Hematopoietic multipotent progenitor cell (in vitro differentiated cells): ENCODE measurements around the gene BMPR1A. TPM values are rescaled to one million over a fixed set of nuclear protein-coding genes. Genes with fewer than 3 reads are reported as not detected.
"Not testable (repeated sequence)": the region's sequence is repeated elsewhere in the genome, so short reads cannot be mapped to it uniquely, and the experiment has no call there.

Experiments
- DNase-seq, 3 donors: peaks; one replicate each; pipeline ENCODE4 v3.0.0-alpha.2; 2011 to 2015; ENCODE audit warnings: low read depth in 2 of 3, low spot score in 2 of 3
- total RNA-seq: library from RNA; depleted of rRNA; stranded (reverse); fragments of >200 nt; gene quantifications from one replicate; pipeline ENCODE4 v1.2.3, GENCODE V29; 2012

Gene BMPR1A
- total RNA-seq, 1 donor: under 0.01 TPM

DNA sequence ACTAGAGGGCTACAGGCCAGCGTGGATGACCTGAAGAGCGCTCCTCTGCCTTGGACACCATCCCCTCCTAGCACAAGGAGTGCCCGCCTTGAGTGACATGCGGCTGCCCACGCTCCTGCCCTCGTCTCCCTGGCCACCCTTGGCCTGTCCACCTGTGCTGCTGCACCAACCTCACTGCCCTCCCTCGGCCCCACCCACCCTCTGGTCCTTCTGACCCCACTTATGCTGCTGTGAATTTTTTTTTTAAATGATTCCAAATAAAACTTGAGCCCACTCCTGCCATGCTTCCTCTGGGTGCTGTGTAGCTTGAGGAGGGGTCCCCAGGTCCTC is 206.5 kb downstream of the BMPR1A start:
- DNase-seq: no peak

DNA sequence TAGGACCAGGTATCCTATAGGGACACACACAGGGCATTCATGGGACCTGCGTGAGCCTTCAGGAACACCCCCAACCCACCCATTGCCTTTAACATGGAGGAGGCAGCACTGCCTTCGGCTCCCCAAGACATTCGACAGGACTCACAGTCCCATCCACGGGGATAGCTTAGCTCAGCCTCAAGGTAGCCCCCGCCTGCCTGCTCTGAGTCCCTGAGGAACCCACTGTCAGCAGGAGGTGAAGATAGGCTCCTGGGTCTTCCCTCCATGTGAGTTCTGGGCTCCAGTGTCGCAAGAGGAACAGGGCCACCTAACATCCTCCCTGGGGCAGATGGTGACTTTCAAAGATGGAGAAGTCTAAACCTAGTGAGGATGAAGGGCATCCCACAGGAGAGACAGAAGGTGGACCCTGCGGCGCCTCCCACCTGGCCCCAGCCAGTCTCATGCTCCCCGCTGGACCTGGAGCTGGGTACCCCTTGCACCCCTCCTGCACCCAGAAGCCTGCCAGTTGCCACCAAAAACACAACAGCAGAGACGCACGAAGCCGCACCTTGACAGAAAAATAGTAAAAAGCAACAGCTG is 207.0 kb downstream of the BMPR1A start:
- DNase-seq: no peak

DNA sequence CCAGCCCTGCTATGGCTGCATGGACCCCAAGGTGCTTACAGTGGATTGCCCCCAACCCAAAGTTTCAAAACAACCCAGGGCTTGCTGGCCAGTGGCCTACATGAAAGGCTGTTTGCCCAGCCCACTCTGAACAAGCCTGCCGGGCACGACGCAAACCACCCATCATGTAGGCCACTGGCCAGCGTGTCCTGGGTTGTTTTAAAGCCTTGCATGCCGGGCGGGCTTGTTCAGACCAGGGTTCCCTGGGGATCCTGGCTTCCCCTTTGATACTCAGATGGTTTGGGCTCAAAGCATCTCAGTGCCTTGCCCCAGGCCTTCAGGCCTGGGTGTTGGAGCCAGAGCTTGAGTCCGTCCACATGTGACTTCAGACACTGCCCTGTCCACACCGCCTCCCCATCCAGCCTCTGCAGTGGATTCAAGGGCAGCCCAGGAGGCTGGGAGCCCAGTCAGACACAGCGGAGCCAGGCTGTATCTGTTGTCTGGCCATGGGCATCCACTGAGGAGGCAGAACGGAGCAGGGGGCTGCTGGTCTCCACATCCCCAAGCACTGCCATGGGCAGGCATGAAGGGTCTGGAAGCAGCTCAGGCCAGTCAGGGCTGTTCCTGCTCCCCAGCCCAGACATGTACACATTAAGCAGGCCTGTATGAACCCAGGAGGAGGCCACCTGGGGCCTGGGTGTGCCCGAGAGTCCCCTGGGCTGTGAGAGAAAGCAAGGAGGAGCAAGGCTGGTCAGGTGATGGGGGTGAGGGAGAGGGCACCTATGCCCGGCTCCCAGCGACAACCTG is 207.8 kb downstream of the BMPR1A start:
- DNase-seq: no peak

DNA sequence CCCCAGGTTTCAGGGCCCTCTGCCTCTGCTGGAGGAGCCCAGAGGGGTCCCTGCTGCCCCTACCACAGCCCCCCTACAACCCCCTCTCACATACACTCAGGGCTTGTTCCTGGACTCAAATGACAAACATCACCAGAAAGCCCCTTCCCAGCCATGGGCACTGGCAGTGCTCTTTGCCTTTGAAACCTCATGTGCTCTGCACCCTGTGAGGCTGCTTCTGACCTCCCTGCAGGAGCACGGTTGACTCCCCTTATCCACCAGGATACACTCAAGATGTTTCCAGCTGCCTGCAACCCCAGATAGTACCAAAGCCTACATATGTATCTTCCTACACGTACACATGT is 208.4 kb downstream of the BMPR1A start:
- DNase-seq: no peak

DNA sequence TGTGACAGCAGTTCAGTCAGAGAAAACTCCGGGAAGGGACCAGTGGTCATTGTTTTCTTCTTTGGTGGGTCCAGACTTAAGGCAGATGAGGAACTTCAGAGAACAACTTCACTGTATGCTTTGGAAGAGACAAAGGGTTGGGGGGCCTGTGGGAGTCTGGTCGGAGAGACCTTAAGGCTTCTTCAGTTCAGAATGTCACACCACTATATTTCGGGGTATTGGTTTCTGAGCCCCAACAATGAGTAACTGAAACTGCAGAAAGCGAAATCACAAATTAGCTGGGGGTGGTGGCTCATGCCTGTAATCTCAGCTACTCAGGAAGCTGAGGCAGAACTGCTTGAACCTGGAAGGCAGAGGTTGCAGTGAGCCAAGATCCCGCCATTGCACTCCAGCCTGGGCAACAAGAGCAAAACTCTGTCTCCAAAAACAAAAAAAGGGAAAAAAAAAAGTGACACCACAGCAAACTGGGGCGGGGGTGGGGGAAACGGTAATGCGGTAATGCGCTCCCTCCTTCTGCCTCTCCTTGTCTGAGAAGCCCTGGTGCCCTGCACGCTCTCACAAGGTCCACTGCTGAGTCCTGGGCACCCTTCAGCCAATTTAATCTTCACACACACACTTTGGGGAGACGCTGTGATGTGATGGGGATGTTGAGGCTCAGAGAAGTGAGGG is 209.7 kb downstream of the BMPR1A start:
- DNase-seq: peak in 1 of 3 donors; percentile 23

DNA sequence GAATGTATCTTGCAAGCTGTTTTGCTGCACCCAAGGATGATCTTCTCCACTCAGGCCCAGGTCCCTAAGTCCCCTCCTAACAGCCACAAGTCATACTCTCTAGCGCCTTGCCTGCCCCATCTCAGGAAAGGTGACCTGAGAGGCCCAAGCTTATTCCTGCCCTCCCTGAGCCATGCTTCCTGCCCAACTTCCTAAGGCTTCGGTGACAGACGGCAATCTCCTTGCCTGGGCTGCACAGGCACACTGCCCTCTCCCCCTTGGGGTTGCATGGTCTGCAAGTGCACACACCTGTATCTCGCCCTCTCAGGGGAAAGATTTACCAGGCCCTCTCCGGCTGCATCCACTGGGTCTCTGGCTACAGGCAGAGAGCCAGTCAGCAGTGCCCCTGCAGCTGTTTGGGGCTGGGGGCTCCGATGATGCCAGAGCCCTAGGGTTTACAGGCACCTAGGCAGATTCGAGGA is 211.1 kb downstream of the BMPR1A start:
- no peak for DNase-seq

DNA sequence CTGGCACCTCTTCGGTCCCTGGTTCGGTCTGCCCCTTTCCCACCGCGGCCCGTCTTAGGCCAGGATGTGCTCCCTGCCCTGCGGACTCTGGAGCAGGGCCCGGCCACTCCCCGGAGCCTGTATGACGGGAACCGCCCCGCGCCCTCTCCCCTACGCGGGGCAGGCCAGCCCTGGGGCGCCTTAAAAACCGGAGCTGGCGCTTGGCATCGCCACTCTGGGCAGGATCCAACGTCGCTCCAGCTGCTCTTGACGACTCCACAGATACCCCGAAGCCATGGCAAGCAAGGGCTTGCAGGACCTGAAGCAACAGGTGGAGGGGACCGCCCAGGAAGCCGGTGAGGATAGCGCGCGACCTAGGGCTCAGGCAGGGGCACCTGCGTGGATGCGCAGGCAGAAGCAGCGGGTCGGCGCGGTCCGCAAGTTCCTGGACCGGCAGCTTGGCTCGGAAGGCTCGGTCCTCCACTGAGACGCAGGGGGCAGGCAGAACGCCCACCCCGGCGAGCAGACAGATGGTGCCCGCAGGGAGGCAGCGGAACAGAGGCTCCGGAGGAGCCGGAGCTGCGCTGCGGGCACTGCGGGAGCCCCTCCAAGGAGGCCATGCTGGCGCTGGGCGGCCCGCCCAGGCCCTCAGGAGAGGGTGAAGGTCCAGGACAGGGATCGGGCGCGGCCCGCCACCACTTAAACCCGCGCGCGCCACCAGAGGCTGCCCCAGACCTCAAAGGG is 212.0 kb downstream of the BMPR1A start, which contains the start of gene ADIRF:
TSS of gene ADIRF (plus strand) at position 212 of the 723 bp plus-strand sequence. CDS start at position 275, 63 bp downstream.
- DNase-seq: no peak

DNA sequence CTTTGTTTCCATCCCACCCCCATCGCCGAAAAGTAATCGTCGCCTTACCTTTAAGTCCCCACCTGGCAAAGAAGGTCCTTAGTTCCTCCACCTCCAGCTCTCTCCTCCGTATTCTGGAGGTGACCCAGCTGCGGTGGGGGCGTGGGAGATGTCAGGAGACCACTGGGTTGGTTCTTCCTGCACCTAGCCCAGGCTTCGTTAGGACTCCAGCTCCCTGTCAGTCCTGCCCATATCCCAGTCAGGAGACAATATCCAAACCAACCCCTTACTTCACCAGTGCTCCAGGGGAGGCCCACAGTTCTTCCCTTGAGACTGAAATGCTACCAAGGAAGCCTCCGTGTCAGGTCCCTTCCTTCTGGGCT is 212.6 kb downstream of the BMPR1A start:
- DNase-seq: no peak

DNA sequence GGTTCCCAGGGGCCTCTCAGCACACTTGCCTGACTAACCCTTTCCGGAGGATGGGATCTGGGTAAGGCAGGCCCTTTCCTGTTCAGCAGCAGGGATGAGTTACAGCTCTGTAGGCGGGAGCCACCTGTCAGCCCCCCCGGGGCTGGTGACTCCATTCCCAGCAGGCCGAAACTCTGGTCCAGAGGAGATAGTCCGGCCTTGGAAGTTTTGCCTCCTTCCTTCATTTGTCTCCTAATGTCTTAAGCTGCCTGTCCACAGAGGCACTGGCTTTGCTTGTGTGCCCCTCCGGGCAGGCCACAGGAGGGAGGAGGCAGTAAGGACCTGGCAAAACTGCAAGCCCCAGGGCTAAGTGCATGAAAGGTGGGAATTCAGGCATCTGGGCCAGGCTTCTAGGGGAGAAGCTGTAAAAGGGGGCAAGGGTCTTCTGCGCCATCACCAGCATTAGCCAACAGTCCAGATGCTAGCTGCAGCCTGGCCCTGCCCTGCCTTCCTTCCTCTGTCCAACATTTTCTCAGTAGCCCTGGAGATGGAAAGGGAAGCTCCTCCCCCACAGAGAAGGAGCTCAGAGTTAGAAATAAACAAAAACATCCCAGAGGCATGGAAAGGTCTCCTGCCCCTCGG is 213.1 kb downstream of the BMPR1A start:
- DNase-seq: no peak

DNA sequence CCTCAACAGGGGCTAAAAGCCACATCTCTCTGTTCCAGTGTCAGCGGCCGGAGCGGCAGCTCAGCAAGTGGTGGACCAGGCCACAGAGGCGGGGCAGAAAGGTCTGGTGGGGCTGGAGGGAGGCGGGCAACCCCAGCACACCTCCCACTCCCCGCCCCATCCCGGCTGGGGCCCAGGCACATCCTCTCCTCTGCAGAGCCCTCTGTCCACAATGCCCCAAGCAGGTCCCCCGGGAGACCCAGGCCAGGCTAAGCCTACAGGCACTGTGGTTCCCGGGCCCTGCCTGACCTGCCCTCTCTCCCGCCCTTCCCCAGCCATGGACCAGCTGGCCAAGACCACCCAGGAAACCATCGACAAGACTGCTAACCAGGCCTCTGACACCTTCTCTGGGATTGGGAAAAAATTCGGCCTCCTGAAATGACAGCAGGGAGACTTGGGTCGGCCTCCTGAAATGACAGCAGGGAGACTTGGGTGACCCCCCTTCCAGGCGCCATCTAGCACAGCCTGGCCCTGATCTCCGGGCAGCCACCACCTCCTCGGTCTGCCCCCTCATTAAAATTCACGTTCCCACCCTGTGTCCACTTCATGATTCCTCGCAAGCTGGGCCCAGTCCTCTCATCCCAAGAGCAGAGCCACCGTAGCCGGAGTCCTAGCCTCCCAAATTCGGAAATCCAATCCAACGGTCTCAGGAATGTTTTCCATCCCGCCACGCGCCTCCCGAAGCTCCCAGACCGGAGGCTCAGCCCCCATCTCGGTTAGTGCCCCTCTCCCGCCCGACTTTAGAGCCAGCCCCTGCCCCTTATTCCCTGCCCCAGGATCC is 214.0 kb downstream of the BMPR1A start:
- DNase-seq: no peak

DNA sequence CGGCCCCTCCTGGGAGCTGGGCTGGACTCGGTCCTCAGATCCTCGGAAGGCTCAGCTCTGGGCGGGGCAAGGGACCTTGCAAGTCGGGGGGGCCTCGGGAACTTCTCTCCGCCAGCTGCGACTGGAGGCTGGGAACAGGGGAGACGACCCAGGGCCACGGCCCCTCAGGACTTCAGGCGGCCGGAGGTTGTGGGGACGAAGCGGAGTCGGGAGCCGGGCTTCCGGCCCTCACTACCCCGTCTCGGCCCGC is 214.5 kb downstream of the BMPR1A start:
- DNase-seq: no peak

DNA sequence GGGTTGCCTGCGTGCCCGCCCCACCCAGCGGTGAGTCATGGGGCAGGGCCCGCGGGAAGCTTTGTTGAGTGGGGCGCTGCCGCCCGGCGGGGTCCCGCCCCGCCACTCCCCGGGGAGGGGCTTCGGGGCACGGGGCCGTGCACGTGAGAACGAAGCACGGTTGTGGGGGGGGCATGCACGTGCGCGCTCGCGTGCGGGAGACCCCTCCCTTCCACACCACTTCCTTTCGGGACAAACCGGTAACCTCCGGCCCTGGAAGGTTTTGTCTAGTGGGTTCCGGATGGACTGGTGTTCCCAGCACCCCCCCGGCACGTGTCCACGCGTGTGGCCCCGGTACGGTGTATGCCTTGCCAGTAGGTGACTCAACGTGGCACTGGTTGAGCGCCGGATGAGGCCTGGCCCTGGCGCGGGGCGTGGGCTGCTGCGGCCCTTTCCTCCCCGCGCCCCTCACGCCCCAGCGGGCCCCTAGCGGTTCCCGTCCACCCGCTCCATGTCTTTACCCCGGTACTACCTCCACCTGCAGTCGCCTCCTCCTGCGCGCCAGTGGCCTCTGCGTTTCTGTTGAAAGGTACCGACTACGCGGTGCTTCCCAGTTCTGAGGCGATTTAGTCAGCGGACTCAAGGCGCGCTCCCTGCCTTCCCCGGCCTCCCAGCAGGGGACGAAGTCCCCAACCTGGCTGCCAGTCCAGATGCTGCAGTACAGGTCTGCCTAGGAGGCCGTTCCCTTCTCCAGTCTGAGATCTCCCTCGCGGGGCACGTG is 215.0 kb downstream of the BMPR1A start:
- DNase-seq: peak; percentile 87 to 92 (median 88)

DNA sequence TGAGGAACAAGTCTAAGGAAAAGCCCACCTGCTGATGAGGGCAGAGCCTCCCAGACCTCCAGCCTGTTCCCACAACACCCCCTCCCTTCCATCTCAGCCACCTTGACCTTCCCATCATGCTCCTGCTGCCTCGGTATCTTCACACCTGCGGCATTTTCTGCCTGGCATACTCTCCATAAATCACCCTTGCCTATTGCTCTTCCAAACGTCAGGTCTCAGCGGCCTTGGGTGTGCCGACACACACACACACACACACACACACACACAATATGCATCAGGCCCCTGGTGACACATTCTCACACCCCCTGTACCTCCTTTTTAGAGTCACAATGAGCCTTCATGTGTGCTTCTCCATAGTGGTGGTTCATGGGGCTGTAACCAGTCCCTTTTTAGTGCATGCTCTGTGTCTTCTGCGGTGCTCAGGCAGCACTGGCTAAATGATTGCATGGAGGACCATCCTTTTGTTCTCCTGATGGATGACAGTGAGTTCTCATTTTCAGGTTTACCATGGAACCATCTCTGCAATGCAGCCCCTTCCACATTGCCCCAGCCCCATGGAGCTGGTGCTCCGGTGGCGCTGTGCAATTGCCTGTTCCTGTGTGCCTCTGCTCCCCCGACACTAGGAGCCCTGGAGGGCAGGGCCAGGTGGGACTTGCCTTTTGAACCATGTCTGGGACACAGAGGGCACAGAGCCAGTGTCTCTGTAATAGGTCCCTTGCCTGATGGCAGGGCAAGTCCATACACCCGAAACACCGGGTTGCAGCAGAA is 216.4 kb downstream of the BMPR1A start:
- DNase-seq: no peak

DNA sequence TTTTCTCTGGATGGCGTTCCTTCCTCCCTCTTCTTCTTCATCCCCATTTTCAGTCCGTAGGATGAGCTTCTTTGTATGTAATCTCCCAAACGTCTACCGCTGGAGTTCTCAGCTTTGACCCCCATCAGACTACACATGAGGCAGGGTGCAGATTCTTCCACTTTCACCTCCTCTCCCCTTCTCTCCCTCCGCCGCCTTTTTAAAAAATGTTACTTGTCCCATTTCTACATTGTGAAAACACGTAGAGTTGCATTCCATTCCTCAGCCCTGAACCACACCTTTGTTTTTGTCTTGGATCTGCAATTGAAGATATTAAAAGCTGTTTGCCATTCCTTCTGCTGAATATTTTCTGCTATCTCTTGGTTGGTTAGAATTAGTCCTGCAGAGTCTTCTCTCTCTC is 218.1 kb downstream of the BMPR1A start:
- DNase-seq: no peak

DNA sequence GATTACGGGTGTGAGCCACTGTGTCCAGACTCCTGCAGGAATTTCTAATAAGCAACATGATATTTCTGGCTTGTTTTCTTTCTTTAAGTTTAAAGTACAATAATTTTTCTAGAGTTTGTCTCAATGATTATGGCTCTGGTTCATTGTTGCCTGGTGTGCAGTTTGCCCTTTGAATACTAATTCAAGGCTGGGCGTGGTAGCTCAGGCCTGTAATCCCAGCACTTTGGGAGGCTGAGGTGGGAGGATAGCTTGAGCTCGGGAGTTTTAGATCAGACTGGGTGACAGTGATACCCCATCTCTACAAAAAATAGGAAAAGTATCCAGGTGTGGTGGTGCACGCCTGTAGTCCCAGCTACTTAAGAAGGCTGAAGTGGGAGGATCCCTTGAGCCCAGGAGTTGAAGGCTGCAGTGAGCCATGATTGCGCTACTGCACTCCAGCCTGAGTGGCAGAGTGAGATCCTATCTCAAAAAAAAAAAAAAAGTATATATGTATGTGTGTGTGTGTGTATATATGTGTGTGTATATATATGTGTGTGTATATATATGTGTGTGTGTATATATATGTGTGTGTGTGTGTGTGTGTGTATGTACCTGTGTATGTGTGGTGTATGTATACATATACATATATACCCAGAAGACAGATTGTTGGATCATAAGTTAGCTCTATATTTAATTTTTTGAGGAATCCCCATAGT is 220.1 kb downstream of the BMPR1A start:
- DNase-seq: no peak

DNA sequence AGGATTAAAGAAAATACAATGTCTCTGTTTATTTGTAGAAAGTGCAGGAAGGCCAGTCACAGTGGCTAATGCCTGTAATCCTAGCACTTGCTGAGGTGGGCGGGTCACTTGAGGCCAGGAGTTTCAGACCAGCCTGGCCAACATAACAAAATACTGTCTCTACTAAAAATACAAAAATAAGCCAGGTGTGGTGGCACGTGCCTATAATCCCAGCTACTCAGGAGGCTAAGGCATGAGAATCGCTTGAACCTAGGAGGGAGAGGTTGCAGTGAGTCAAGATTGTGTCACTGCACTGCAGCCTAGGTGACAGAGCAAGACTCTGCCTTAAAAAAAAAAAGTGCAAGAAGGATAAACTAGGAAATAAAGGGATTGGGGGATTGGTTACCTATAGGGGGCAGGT is 222.0 kb downstream of the BMPR1A start:
- not testable (repeated sequence) for DNase-seq

DNA sequence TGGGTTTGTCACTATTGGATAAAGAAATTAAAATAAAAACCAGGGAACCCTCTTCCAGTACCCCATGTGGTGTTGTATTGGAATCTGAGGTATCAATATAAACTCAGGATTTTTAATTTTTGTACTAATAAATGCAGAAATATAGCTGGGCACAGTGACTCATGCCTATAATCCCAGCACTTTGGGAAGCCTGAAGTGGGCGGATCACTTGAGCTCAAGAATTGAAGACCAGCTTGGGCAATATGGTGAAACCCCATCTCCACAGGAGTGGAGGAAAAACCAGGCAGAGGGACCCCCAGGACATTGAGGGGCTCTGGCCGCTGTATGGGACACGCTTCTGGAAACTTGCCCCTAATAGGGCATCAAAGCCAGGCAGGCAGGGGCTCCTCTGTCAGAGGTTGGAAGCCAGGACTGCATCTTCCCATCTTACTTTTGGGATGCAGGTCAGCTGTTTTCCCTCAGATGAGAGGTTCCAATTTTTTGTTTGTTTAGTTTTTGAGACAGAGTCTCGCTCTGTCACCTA is 222.9 kb downstream of the BMPR1A start:
- DNase-seq: no peak

DNA sequence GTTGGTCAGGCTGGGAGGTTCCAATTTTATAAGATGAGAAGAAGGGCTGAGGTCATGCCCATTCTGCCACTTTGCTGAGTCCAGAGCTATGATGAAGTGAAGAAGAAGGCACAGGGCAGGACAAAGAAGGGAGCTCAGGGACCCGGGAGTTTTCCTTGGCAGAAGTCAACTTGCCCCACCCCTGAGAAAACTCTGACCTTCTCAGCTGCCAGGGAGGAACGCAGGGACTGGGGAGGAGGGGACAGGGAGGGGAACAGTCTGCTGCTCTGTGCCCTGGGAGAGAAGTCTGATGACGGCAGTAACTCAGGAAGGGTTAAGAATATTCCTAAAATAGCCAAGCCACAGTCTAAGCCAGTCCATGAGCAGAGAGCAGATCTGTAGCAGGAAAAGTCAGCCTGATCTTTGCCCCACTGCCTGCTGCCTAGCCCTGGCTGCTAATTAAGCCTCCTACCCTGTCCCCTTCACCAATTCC is 223.6 kb downstream of the BMPR1A start:
- DNase-seq: no peak
